GM19328 (cell line): ENCODE measurements around the gene SPRTN.

Experiments
- ATAC-seq: cut with Tn5 transposase; IDR thresholded peaks from one replicate; pipeline ENCODE4 v1.9.1; 2021; ENCODE audit warnings: mild to moderate bottlenecking, moderate library complexity; ENCODE audit not compliant: unreplicated experiment

The SPRTN gene

GRCh38 chr1:231338270-231339128, at the start of gene SPRTN:
SPRTN (plus strand) TSS chr1:231338293; CDS start chr1:231338384, 91 bp downstream.
- ATAC-seq: peak; percentile 4

GRCh38 chr1:231295938-231296337, 42.2 kb upstream of the SPRTN start:
- ATAC-seq: no peak

GRCh38 chr1:231301990-231302389, 36.1 kb upstream of the SPRTN start:
- ATAC-seq: no peak

- ATAC-seq: no peak
These were observed 27.6 kb upstream of the SPRTN start for GRCh38 chr1:231310391-231310934.

- ATAC-seq: no peak
These were observed 26.2 kb upstream of the SPRTN start for GRCh38 chr1:231311720-231312431.

- ATAC-seq: no peak
These were observed 25.7 kb upstream of the SPRTN start for GRCh38 chr1:231312432-231312788.

- ATAC-seq: no peak
These were observed 24.4 kb upstream of the SPRTN start for GRCh38 chr1:231313661-231314060.

- ATAC-seq: no peak
These were observed 22.2 kb upstream of the SPRTN start for GRCh38 chr1:231315887-231316286.

GRCh38 chr1:231317306-231318014, 20.6 kb upstream of the SPRTN start:
- ATAC-seq: no peak

- ATAC-seq: no peak
These were observed 20.1 kb upstream of the SPRTN start for GRCh38 chr1:231318015-231318355.

GRCh38 chr1:231318568-231318967, 19.5 kb upstream of the SPRTN start:
- ATAC-seq: no peak

GRCh38 chr1:231319080-231319479, 19.0 kb upstream of the SPRTN start:
- no peak for ATAC-seq

- no peak for ATAC-seq
These were observed 15.1 kb upstream of the SPRTN start for GRCh38 chr1:231322880-231323530.

- ATAC-seq: no peak
These were observed 13.4 kb upstream of the SPRTN start for GRCh38 chr1:231324660-231325059.

GRCh38 chr1:231326248-231326647, 11.8 kb upstream of the SPRTN start:
- no peak for ATAC-seq

GRCh38 chr1:231327617-231328016, 10.5 kb upstream of the SPRTN start:
- no peak for ATAC-seq

GRCh38 chr1:231329483-231329882, 8.6 kb upstream of the SPRTN start:
- no peak for ATAC-seq

- ATAC-seq: no peak
These were observed 5.3 kb upstream of the SPRTN start for GRCh38 chr1:231332761-231333160.

GRCh38 chr1:231334079-231334666, 3.9 kb upstream of the SPRTN start:
- ATAC-seq: no peak

- no peak for ATAC-seq
These were observed 3.1 kb upstream of the SPRTN start for GRCh38 chr1:231334952-231335351.
